Karpas-422 (cell line): ENCODE results near the gene TADA3. TPM values are rescaled to one million over a fixed set of nuclear protein-coding genes. Genes with fewer than 3 reads are reported as not detected.
A peak's percentile ranks its signal among the peaks of the same experiment; 100 is the strongest.

ENCODE experiments used
- DNase-seq: peaks from one replicate; pipeline ENCODE4 v3.0.0-alpha.2; 2015
- H2AFZ ChIP-seq: fragments of 200-600 bp; sonication (generic); 2 replicates; pipeline ENCODE4 v1.6.1; 2014; ENCODE audit warnings: antibody characterized with exemption, low read length, mixed read lengths
- H3K27ac ChIP-seq: fragments of 200-600 bp; sonication (generic); 2 replicates; pipeline ENCODE4 v1.5.1; 2014; ENCODE audit warnings: mild to moderate bottlenecking, low read length, moderate library complexity
- H3K27me3 ChIP-seq: fragments of 200-600 bp; sonication (generic); 2 replicates; pipeline ENCODE4 v1.6.1; 2014; ENCODE audit warnings: low read length, mixed read lengths
- H3K36me3 ChIP-seq: fragments of 200-600 bp; sonication (generic); 2 replicates; pipeline ENCODE4 v1.6.1; 2014; ENCODE audit warnings: low read length, mixed read lengths; ENCODE audit not compliant: insufficient read depth
- H3K4me1 ChIP-seq: fragments of 200-600 bp; sonication (generic); 2 replicates; pipeline ENCODE4 v1.6.1; 2014; ENCODE audit warnings: mild to moderate bottlenecking, low read length, mixed read lengths
- H3K4me2 ChIP-seq: fragments of 200-600 bp; sonication (generic); 2 replicates; pipeline ENCODE4 v1.6.1; 2014; ENCODE audit warnings: low read length, low read depth, mild to moderate bottlenecking; ENCODE audit not compliant: poor library complexity, severe bottlenecking
- H3K4me3 ChIP-seq: fragments of 200-600 bp; sonication (generic); 2 replicates; pipeline ENCODE4 v1.5.1; 2014; ENCODE audit warnings: mild to moderate bottlenecking, antibody characterized with exemption, low read length, mixed read lengths
- H3K79me2 ChIP-seq: fragments of 200-600 bp; sonication (generic); 2 replicates; pipeline ENCODE4 v1.6.1; 2014; ENCODE audit warnings: mild to moderate bottlenecking, low read length, mixed read lengths
- H3K9ac ChIP-seq: fragments of 200-600 bp; sonication (generic); 2 replicates; pipeline ENCODE4 v1.6.0; 2014; ENCODE audit warnings: low read length
- H3K9me2 ChIP-seq: fragments of 200-600 bp; sonication (generic), shearing (Covaris generic); replicated peaks from 2 replicates; pipeline ENCODE4 v1.6.0; 2014; ENCODE audit warnings: mild to moderate bottlenecking, low read length, moderate library complexity; ENCODE audit not compliant: insufficient read depth
- H3K9me3 ChIP-seq: fragments of 300-700, 200-600 bp; sonication (generic); 2 replicates; pipeline ENCODE4 v1.6.1; 2014; ENCODE audit warnings: low read length, mixed read lengths
- H4K20me1 ChIP-seq: fragments of 200-600 bp; sonication (generic); 2 replicates; pipeline ENCODE4 v1.6.1; 2014; ENCODE audit warnings: mild to moderate bottlenecking, antibody characterized with exemption, low read length, low read depth; ENCODE audit not compliant: insufficient read depth
- total RNA-seq: library from RNA; depleted of rRNA; stranded (reverse); fragments of >200 nt; shearing (Covaris generic); gene quantifications from 2 replicates; pipeline ENCODE4 v1.2.3, GENCODE V29; 2014; ENCODE audit warnings: low replicate concordance

Gene TADA3
- total RNA-seq, 1 experiment from 2014 or later = 80.2 TPM

- no peaks in the 10 kb centered on the region for H3K27me3 ChIP-seq
- no peaks in the 10 kb centered on the region for H4K20me1 ChIP-seq
- peak overlapping the region; percentile 75 for H3K4me3 ChIP-seq
- DNase-seq = no peak
- H3K4me1 ChIP-seq = peaks cover 32% of the 10 kb centered on the region
- peak overlapping the region; percentile 55; the same call in 1 of the 2 replicates for H2AFZ ChIP-seq
- H3K36me3 ChIP-seq = peaks cover 21% of the 10 kb centered on the region; the same call in 1 of the 2 replicates
- H3K9me2 ChIP-seq = no peaks in the 10 kb centered on the region
- peak overlapping the region; percentile 87 for H3K4me2 ChIP-seq
- H3K9me3 ChIP-seq = no peaks in the 10 kb centered on the region
- peaks cover 19% of the 10 kb centered on the region for H3K79me2 ChIP-seq
- peak overlapping the region; percentile 80 for H3K9ac ChIP-seq
- H3K27ac ChIP-seq = peak overlapping the region; percentile 72
These were observed 41.5 kb downstream of the TADA3 start for GRCh38 chr3:9750556-9751411.

GRCh38 chr3:9749645-9750555 is 42.4 kb downstream of the TADA3 start, which contains the start of gene OGG1:
TSS of gene OGG1 (plus strand) at chr3:9749952. CDS start at chr3:9750287, 335 bp downstream.
- Histone ChIP-seq H3K79me2 (peaks cover 19% of the 10 kb centered on the region), H4K20me1 (no peaks in the 10 kb centered on the region), H3K27ac (peak within 1 kb of the TSS; percentile 72), H3K4me2 (peak within 1 kb of the TSS; percentile 87), H3K36me3 (peaks cover 22% of the 10 kb centered on the region; the same call in 1 of the 2 replicates), H3K9me3 (no peaks in the 10 kb centered on the region), H3K27me3 (no peaks in the 10 kb centered on the region), H3K4me1 (peaks cover 32% of the 10 kb centered on the region), H3K4me3 (peak within 1 kb of the TSS; percentile 75), H2AFZ (peak within 1 kb of the TSS; percentile 55; the same call in 1 of the 2 replicates), H3K9ac (peak within 1 kb of the TSS; percentile 80), H3K9me2 (no peaks in the 10 kb centered on the region)
- DNase-seq = peak; percentile 99

GRCh38 chr3:9749296-9749644 is 43.0 kb downstream of the TADA3 start:
- no peaks in the 10 kb centered on the region for H3K27me3 ChIP-seq
- no peaks in the 10 kb centered on the region for H3K9me3 ChIP-seq
- peak overlapping the region; percentile 75 for H3K4me3 ChIP-seq
- peaks cover 19% of the 10 kb centered on the region for H3K79me2 ChIP-seq
- no peaks in the 10 kb centered on the region for H3K9me2 ChIP-seq
- H4K20me1 ChIP-seq = no peaks in the 10 kb centered on the region
- peak overlapping the region; percentile 74 for H3K9ac ChIP-seq
- peak overlapping the region; percentile 87 for H3K4me2 ChIP-seq
- peaks cover 26% of the 10 kb centered on the region; the same call in 1 of the 2 replicates for H3K36me3 ChIP-seq
- H2AFZ ChIP-seq = no peak overlapping the region
- H3K27ac ChIP-seq = peak overlapping the region; percentile 67
- no peak for DNase-seq
- H3K4me1 ChIP-seq = peaks cover 32% of the 10 kb centered on the region

- H3K4me1 ChIP-seq = peaks cover 32% of the 10 kb centered on the region
- H3K9me3 ChIP-seq = no peaks in the 10 kb centered on the region
- H4K20me1 ChIP-seq = no peaks in the 10 kb centered on the region
- H3K27me3 ChIP-seq = no peaks in the 10 kb centered on the region
- H3K9ac ChIP-seq = no peak overlapping the region
- no peak for DNase-seq
- peaks cover 19% of the 10 kb centered on the region for H3K79me2 ChIP-seq
- H2AFZ ChIP-seq = no peak overlapping the region
- no peaks in the 10 kb centered on the region for H3K9me2 ChIP-seq
- no peak overlapping the region for H3K4me3 ChIP-seq
- peaks cover 28% of the 10 kb centered on the region; the same call in 1 of the 2 replicates for H3K36me3 ChIP-seq
- H3K4me2 ChIP-seq = no peak overlapping the region
- no peak overlapping the region for H3K27ac ChIP-seq
These were observed 44.2 kb downstream of the TADA3 start for GRCh38 chr3:9748031-9748430.

- Histone ChIP-seq H3K4me2 (no peak overlapping the region), H3K9me3 (no peaks in the 10 kb centered on the region), H3K4me1 (peaks cover 28% of the 10 kb centered on the region), H3K36me3 (peaks cover 35% of the 10 kb centered on the region; the same call in 1 of the 2 replicates), H3K79me2 (peaks cover 19% of the 10 kb centered on the region), H3K4me3 (no peak overlapping the region), H2AFZ (no peak overlapping the region), H3K27ac (no peak overlapping the region), H3K9ac (no peak overlapping the region), H3K9me2 (no peaks in the 10 kb centered on the region), H4K20me1 (no peaks in the 10 kb centered on the region), H3K27me3 (no peaks in the 10 kb centered on the region)
- no peak for DNase-seq
These were observed 45.0 kb downstream of the TADA3 start for GRCh38 chr3:9747267-9747666.

GRCh38 chr3:9746330-9746729 is 45.9 kb downstream of the TADA3 start:
- H3K27me3 ChIP-seq = no peaks in the 10 kb centered on the region
- no peaks in the 10 kb centered on the region for H3K9me3 ChIP-seq
- peaks cover 18% of the 10 kb centered on the region for H3K4me1 ChIP-seq
- H4K20me1 ChIP-seq = no peaks in the 10 kb centered on the region
- no peak overlapping the region for H3K4me2 ChIP-seq
- H3K36me3 ChIP-seq = peaks cover 40% of the 10 kb centered on the region; the same call in 1 of the 2 replicates
- H3K9ac ChIP-seq = no peak overlapping the region
- H3K9me2 ChIP-seq = no peaks in the 10 kb centered on the region
- no peak overlapping the region for H2AFZ ChIP-seq
- H3K4me3 ChIP-seq = no peak overlapping the region
- no peak overlapping the region for H3K27ac ChIP-seq
- no peak for DNase-seq
- H3K79me2 ChIP-seq = peaks cover 11% of the 10 kb centered on the region

- Histone ChIP-seq H3K4me3 (no peak overlapping the region), H4K20me1 (no peaks in the 10 kb centered on the region), H3K4me2 (no peak overlapping the region), H3K9me3 (no peaks in the 10 kb centered on the region), H3K36me3 (peaks cover 46% of the 10 kb centered on the region; the same call in 1 of the 2 replicates), H2AFZ (no peak overlapping the region), H3K9ac (no peak overlapping the region), H3K79me2 (peaks cover 3% of the 10 kb centered on the region), H3K27ac (no peak overlapping the region), H3K27me3 (no peaks in the 10 kb centered on the region), H3K4me1 (peaks cover 10% of the 10 kb centered on the region), H3K9me2 (no peaks in the 10 kb centered on the region)
- no peak for DNase-seq
These were observed 46.8 kb downstream of the TADA3 start for GRCh38 chr3:9745521-9745920.

GRCh38 chr3:9744162-9744561 is 48.1 kb downstream of the TADA3 start:
- no peaks in the 10 kb centered on the region for H4K20me1 ChIP-seq
- H3K9me3 ChIP-seq = no peaks in the 10 kb centered on the region
- no peak overlapping the region for H3K27ac ChIP-seq
- no peak overlapping the region for H2AFZ ChIP-seq
- H3K27me3 ChIP-seq = no peaks in the 10 kb centered on the region
- no peak for DNase-seq
- H3K4me2 ChIP-seq = no peak overlapping the region
- peaks cover 3% of the 10 kb centered on the region for H3K4me1 ChIP-seq
- H3K4me3 ChIP-seq = no peak overlapping the region
- no peaks in the 10 kb centered on the region for H3K79me2 ChIP-seq
- H3K9ac ChIP-seq = no peak overlapping the region
- peaks cover 52% of the 10 kb centered on the region; the same call in 1 of the 2 replicates for H3K36me3 ChIP-seq
- no peaks in the 10 kb centered on the region for H3K9me2 ChIP-seq
